ENCODE measurements around the gene BEGAIN. TPM values are rescaled to one million over a fixed set of nuclear protein-coding genes. Genes with fewer than 3 reads are reported as not detected.

BEGAIN gene
- total RNA-seq, 4 donors from 2014 or later: 9.6 to 17.0 (median 11.6) TPM

DNA sequence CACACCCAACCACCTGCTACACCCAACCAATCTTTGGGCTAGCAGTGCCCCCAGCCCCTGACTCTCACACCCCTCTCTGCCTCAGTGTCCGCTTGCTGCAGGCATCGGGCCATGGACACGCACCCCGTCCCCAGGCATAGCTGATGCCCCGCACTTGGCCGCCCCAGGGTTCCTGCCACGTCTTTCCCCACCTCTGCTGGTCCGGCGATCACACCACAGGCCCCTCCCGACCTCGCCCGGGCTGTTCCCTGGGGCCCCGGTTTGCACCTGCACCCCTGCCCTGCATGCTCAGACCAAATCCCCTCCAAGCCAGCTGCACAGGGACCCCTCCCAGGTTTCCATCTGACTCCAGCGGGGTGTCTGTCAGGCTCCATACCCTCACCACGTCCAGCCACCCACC lies 38.3 kb downstream of the BEGAIN start:
- no peak overlapping the region for H3K27ac ChIP-seq
- H3K27me3 ChIP-seq: no peaks in the 10 kb centered on the region
- WGBS, 2 donors: 87 to 89% methylated on average over 15 of the region's 15 CpGs
- TF ChIP-seq EP300 (IDR thresholded peaks at IDR 0.05) (no peak), POLR2A (IDR thresholded peaks at IDR 0.05) (no peak)
- TF ChIP-seq, protein P1, sequence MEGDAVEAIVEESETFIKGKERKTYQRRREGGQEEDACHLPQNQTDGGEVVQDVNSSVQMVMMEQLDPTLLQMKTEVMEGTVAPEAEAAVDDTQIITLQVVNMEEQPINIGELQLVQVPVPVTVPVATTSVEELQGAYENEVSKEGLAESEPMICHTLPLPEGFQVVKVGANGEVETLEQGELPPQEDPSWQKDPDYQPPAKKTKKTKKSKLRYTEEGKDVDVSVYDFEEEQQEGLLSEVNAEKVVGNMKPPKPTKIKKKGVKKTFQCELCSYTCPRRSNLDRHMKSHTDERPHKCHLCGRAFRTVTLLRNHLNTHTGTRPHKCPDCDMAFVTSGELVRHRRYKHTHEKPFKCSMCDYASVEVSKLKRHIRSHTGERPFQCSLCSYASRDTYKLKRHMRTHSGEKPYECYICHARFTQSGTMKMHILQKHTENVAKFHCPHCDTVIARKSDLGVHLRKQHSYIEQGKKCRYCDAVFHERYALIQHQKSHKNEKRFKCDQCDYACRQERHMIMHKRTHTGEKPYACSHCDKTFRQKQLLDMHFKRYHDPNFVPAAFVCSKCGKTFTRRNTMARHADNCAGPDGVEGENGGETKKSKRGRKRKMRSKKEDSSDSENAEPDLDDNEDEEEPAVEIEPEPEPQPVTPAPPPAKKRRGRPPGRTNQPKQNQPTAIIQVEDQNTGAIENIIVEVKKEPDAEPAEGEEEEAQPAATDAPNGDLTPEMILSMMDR (IDR thresholded peaks at IDR 0.05): no peak
- no peak for DNase-seq (ENCODE audit: low spot score in 2 of 2)
- H3K9me3 ChIP-seq: no peaks in the 10 kb centered on the region
- H3K4me3 ChIP-seq: no peak overlapping the region
- no peaks in the 10 kb centered on the region for H3K36me3 ChIP-seq
- peaks cover 0 to 51% (median 10%) of the 10 kb centered on the region in 4 donors for H3K4me1 ChIP-seq

DNA sequence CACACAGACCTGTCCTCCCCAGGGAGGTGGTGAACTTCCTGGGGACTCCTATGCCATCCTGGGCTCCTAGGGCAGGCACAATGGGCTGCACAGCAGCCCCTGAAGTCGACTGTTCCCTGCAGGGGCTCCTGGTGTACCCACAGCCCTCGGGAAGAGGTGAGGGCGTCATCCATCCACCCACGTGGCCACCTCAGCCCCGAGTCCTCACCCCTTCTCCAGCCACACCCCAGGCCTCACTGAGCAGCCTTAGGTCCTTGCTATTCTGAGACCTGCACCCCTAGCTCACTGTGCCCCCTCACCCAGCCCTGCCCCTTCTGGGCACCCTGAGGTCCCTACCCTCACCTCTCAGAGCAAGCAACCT lies 38.9 kb downstream of the BEGAIN start:
- DNase-seq (ENCODE audit: low spot score in 2 of 2): no peak
- Histone ChIP-seq H3K27me3 (no peaks in the 10 kb centered on the region), H3K4me1 (peaks cover 0 to 47% (median 10%) of the 10 kb centered on the region in 4 donors), H3K4me3 (no peak overlapping the region), H3K27ac (peak overlapping the region in 2 of 4 donors; percentile 51 to 69), H3K9me3 (no peaks in the 10 kb centered on the region), H3K36me3 (no peaks in the 10 kb centered on the region)
- WGBS, 2 donors: 70 to 79% methylated on average over 5 of the region's 5 CpGs
- TF ChIP-seq, protein P1 (IDR thresholded peaks at IDR 0.05): no peak
- TF ChIP-seq POLR2A (IDR thresholded peaks at IDR 0.05) (no peak), EP300 (IDR thresholded peaks at IDR 0.05) (no peak)

DNA sequence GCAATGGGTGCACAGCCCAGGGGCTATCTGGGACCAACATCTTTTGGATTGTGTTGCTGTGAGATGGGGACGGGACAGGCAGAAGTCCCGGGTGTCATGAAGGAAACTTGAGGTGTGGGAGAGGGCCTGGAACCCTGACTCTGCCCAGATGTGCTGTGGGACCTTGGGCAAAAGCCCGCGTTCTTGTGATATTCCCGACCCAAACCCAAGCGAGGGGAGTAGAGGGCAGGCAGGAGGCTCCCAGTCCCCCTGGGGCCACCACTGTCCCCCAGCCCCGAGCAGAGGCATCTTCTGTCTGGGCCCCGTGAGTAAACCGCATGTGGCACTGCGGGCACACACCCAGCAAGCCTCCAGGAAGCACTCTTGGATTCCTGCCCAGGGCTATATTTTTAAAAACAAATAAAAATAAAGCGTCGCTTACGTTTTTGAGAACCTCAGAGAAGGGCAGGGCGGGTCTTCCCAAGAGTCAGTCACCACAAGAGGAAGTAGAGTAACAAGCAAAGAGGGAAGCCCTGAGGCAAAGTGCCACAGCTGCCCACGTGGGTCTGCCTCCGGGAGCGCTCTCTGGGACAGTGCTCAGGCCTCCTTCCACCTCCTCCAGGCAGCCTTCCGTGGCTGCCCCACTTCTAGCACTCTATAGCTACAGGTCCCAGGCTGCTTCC lies 39.5 kb downstream of the BEGAIN start:
- Histone ChIP-seq H3K27me3 (no peaks in the 10 kb centered on the region), H3K9me3 (no peaks in the 10 kb centered on the region), H3K36me3 (no peaks in the 10 kb centered on the region), H3K27ac (peak overlapping the region in 2 of 4 donors; percentile 51 to 69), H3K4me1 (peaks cover 0 to 47% (median 10%) of the 10 kb centered on the region in 4 donors), H3K4me3 (no peak overlapping the region)
- peak in 1 of 2 donors; percentile 53 for TF ChIP-seq EP300 (IDR thresholded peaks at IDR 0.05)
- no peak for TF ChIP-seq POLR2A (IDR thresholded peaks at IDR 0.05)
- 40 to 77% methylated on average over 18 of the region's 18 CpGs for WGBS, 2 donors
- DNase-seq (ENCODE audit: low spot score in 2 of 2): peak in 1 of 2 donors; percentile 59

DNA sequence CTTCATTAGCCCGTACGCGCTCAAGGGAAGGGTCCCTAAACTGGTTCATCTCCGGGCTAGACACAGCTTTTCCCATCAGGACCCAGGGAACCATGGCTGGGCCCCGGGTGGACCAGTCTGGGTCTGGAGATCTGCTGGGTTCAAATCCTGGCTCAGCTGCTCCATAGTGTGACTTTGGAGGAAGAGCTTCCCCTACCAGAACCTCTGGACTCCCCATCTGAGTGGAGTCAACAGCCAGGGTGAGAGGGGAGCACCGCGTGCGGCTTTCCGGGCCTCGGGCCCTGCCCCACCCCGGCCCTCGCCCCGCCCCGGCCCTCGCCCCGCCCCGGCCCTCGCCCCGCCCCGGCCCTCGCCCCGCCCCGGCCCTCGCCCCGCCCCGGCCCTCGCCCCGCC lies 41.2 kb downstream of the BEGAIN start:
- H3K4me1 ChIP-seq: peaks cover 0 to 47% (median 10%) of the 10 kb centered on the region in 4 donors
- H3K4me3 ChIP-seq: peak overlapping the region; percentile 9 to 63 (median 22)
- H3K27ac ChIP-seq: peak overlapping the region in 3 of 4 donors; percentile 3 to 80 (median 78)
- DNase-seq (ENCODE audit: low spot score in 2 of 2): no peak
- peaks cover 0 to 5% (median 0%) of the 10 kb centered on the region in 3 donors for H3K36me3 ChIP-seq
- no peaks in the 10 kb centered on the region for H3K27me3 ChIP-seq
- H3K9me3 ChIP-seq: no peaks in the 10 kb centered on the region
- 43 to 63% methylated on average over 5 of the region's 28 CpGs for WGBS, 2 donors
- TF ChIP-seq POLR2A (IDR thresholded peaks at IDR 0.05): no peak
- TF ChIP-seq, protein P1 (IDR thresholded peaks at IDR 0.05): no peak
- no peak for TF ChIP-seq EP300 (IDR thresholded peaks at IDR 0.05)

DNA sequence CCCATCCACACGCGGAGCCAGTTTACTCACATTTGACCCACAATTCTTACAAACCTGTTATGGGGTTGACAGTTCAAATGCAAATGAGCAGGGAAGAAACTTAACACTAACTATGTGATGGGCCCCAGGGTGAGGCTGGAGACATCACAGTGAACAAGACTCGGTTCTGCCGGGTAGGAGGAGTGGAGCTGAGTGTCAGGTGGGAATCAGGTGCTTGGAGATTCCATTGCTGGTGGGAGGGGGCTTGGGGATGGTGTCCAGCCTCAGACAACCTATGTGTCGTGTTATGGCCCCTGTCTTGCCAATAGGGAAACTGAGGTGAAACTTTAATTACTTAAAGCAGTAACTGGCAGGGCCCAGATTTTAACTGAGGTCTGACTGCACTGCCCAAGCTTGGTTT lies 41.9 kb downstream of the BEGAIN start:
- Histone ChIP-seq H3K9me3 (no peaks in the 10 kb centered on the region), H3K36me3 (peaks cover 0 to 12% (median 0%) of the 10 kb centered on the region in 3 donors), H3K27ac (peak overlapping the region in 2 of 4 donors; percentile 3 to 78), H3K4me3 (no peak overlapping the region), H3K27me3 (no peaks in the 10 kb centered on the region), H3K4me1 (peaks cover 0 to 53% (median 10%) of the 10 kb centered on the region in 4 donors)
- TF ChIP-seq EP300 (IDR thresholded peaks at IDR 0.05): no peak
- TF ChIP-seq, protein P1 (IDR thresholded peaks at IDR 0.05): no peak
- no peak for DNase-seq (ENCODE audit: low spot score in 2 of 2)
- 71 to 72% methylated on average over 5 of the region's 5 CpGs for WGBS, 2 donors
